ENCODE data around the gene SNX24.
"Not testable (repeated sequence)": the region's sequence is repeated elsewhere in the genome, so short reads cannot be mapped to it uniquely, and the experiment has no call there.

Gene SNX24, protein sequence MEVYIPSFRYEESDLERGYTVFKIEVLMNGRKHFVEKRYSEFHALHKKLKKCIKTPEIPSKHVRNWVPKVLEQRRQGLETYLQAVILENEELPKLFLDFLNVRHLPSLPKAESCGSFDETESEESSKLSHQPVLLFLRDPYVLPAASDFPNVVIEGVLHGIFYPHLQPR

GRCh38 chr5:122845229-122846050, at the start of gene SNX24:
SNX24 (plus strand) TSS chr5:122845613; CDS start chr5:122845634, 21 bp downstream.
- peak; percentile 95 for DNase-seq

- no peak for DNase-seq
These were observed 39.9 kb upstream of the SNX24 start for GRCh38 chr5:122805481-122805880.

- no peak for DNase-seq
These were observed 35.0 kb upstream of the SNX24 start for GRCh38 chr5:122810405-122810804.

- no peak for DNase-seq
These were observed 30.1 kb upstream of the SNX24 start for GRCh38 chr5:122815218-122815767.

DNA sequence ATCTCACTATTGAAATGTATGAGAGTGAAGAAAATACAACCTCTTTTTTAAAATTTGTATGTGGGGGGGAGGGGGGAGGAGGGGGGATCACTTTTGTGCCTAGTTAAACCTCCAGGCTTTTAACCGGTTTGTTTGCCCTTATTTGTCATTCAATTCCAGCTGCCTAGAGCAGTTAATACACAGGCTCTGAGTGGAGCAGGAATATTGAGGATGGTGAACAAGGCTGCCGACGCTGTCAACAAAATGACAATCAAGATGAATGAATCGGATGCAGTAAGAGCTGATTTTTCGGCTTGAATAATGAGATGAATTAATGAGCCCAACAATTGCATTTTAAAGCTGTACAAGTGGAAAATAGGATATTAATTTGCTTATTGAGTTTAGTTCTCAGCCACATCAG, 28.7 kb upstream of the SNX24 start:
- DNase-seq = peak; percentile 35

GRCh38 chr5:122831984-122832383, 13.4 kb upstream of the SNX24 start:
- DNase-seq = no peak

- DNase-seq = no peak
These were observed 9.7 kb upstream of the SNX24 start for GRCh38 chr5:122835681-122836080.

- DNase-seq = no peak
These were observed 8.5 kb upstream of the SNX24 start for GRCh38 chr5:122836947-122837346.

DNA sequence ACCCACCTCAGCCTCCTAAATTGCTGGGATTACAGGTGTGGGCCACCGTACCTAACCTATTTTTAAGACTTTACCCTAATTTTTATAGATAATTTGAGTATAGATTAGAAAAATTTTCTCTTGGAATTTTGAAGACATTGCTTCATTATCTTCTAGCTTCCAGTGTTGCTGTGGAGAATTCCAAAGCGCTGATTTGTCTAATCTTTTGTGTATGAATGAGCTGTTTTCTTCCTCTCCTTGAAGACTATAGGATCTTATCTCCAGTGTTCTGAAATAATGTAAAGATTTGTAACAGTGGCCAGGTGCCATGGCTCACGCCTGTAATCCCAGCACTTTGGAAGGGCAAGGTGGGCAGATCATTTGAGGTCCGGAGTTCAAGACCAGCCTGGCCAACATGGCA, 5.7 kb upstream of the SNX24 start:
- no peak for DNase-seq

GRCh38 chr5:122842016-122842580, 3.3 kb upstream of the SNX24 start:
- DNase-seq = no peak

DNA sequence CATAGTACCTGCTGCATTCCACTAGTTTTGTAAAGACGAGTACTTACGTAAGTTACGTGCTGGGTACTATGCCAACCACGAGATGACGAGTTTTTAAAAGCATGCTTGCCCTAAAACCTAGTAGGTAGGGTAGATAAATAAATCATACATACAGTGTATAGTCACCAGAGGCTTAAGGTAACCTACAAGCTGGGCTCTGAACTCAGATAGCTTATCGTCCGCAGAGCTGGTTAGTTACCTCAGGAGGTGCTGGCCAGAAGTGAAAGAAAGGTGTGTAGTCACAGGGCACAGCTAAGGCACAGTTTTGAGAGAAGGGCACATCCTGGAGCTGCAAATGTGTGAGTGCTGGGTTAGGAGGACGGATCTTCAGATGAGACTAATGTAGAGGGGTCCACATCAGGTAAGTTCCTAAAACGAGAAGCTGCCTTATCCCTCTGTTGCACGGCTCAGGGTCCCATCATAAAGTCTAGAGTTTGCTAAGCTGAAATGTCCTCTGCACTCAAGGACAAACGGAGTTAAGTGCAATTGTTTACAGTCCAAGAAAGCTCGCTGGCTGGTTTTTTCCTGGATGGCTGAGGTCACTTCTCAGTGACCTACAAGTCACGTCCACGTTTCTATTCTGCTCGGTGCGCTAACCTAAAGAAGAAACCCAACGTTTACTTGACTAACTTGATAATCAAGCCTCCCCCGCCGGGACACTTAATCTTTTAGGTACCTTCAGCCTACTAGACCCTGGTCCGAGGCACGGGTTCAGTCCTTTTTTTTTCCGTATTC, 1.1 kb upstream of the SNX24 start:
- peak; percentile 18 for DNase-seq

DNA sequence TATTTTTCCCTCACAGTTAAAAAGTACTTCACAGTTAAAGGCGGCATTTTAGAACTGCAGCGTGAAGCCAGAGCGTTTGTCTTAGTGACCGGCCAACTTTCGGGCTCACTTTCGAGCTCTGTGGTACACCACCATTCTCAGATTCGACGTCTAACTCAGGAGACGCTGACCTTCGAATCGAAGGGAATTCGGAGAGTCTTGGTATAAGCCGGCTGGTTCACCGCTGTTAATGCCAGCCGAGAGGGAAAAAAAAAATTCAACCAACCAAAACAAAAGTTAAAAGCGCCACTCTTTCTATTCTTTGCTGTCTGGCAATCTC, 544 bp upstream of the SNX24 start:
- DNase-seq = no peak

- DNase-seq = peak; percentile 70
These were observed 688 bp downstream of the SNX24 start for GRCh38 chr5:122846051-122846550.

DNA sequence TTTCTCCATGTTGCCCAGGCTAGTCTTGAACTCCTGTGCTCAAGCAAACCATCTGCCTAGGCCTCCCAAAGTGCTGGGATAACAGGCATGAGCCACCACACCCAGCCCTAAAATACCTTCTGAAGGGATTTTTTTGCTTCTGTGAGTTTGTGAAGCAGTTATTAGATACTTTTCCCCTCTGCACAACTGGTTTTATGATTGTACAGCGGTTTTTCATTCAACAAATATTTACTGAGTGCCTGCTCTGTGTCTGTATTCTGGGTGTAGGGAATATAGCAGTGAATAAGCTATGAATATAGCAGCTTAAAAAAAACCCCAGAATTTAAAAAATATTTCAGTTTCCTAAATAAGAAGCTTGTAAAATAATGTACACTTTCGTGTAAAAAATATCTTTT, 2.3 kb downstream of the SNX24 start:
- DNase-seq = peak; percentile 47

DNA sequence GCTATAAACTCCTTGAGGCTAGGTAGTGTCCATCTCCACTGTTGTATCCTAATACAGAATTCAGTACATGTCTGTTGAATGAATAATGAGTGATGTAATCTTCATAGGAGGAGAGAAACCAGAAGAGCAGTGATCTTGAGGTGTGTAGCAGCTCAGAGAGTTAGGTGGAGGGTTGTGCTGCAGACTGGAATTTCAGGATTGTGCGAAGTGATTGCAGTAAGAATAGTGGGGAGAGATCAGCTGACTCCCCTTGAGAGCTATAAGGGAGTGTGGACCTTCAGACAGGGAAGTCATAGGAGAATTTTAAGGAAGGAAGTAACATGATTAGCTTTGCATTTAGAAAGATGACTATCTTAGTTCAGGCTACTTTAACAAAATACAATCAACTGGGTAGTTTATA, 4.4 kb downstream of the SNX24 start:
- peak; percentile 10 for DNase-seq

DNA sequence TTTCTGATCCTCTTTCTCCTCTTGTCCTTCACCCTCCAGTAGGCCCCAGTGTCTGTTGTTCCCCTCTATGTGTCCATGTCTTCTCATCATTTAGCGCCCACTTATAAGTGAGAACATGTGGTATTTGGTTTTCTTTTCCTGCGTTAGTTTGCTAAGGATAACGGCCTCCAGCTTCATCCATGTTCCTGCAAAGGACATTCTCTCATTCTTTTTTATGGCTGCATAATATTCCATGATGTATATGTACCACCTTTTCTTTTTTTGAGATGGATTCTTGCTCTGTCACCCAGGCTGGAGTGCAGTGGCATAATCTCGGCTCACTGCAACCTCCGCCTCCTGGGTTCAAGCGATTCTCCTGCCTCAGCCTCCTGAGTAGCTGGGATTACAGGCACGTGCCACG, 12.1 kb downstream of the SNX24 start:
- DNase-seq = not testable (repeated sequence)

DNA sequence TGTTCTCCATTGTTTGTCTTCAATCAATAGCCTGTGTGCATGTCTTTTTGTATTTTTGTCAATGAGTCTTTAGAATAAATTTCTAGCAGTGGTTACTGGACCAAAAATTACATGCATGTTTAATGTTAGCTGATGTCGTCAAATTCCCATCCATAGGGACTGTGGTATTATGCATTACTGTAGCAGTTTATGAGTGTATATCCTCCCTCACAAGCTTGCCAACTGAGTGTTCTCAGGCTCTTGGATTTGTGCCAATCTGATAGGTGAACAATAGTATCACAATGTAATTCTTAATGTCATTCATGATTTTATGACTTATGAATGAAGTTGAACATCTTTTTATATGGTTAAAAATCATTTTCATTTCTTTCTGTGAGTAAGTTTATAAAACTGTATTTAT, 13.0 kb downstream of the SNX24 start:
- DNase-seq = peak; percentile 56

GRCh38 chr5:122863240-122863639, 17.8 kb downstream of the SNX24 start:
- DNase-seq = no peak

- no peak for DNase-seq
These were observed 18.3 kb downstream of the SNX24 start for GRCh38 chr5:122863721-122864120.

GRCh38 chr5:122864400-122864799, 19.0 kb downstream of the SNX24 start:
- no peak for DNase-seq

DNA sequence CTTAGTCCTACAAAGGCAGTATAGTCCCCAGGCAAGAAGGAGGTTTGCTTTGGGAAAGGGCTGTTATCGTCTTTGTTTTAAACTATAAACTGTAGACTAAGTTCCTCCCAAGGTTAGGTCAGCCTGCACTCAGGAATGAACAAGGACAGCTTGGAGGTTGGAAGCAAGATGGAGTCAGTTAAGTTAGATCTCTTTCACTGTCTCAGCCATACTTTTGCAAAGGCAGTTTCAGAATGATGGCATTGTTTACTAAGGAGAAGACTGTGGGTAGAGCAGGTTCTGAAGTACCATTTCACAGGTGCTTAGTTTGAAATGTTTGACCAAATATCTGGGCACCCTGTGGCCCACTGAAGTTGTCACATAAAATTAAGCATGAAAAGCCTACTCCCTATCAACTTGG, 19.4 kb downstream of the SNX24 start:
- no peak for DNase-seq

- no peak for DNase-seq
These were observed 24.9 kb downstream of the SNX24 start for GRCh38 chr5:122870219-122870856.

DNA sequence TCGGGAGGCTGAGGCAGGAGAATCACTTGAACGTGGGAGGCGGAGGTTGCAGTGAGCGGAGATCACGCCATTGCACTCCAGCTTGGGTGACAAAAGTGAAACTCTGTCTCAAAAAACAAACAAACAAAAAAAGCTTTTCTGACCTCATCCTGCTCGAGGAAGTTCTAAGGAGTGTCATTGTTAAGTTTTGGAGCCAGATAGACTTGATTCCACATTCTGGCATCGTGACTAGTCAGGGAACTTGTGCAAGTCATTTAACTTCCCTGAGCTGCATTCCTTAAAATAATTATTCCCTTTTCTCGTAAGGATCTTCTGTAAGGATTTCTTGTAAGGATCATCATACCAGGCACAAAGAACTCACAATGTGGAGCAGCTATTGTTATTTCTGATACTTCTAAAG, 26.2 kb downstream of the SNX24 start:
- no peak for DNase-seq

All from NCI-H69 (cell line).